D341Med (cell line): Measurements from ENCODE around the gene RBM42.

Experiments used
- DNase-seq: peaks from one replicate; pipeline ENCODE4 v3.0.0; 2012; ENCODE audit warnings: low spot score

RBM42 gene

GRCh38 chr19:35621708-35622107 lies 7.1 kb upstream of the RBM42 start:
- DNase-seq = no peak

GRCh38 chr19:35622750-35623149 lies 6.1 kb upstream of the RBM42 start:
- no peak for DNase-seq

GRCh38 chr19:35623327-35624010 lies 5.4 kb upstream of the RBM42 start:
- no peak for DNase-seq

DNA sequence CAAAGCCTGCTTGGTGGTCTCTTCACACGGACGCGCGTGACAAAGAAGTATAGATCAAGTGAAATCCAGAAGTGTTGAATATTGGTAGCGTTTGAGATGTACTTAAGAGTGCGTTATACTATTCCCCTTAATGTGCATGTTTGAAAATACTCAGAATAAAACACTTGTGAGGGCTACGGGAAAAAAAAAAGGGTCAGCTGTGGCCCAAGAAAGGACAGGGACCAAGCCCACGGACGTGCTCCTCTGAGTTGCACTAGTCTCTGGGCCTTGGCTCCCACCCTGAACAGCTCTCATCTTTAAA lies 622 bp upstream of the RBM42 start:
- no peak for DNase-seq

DNA sequence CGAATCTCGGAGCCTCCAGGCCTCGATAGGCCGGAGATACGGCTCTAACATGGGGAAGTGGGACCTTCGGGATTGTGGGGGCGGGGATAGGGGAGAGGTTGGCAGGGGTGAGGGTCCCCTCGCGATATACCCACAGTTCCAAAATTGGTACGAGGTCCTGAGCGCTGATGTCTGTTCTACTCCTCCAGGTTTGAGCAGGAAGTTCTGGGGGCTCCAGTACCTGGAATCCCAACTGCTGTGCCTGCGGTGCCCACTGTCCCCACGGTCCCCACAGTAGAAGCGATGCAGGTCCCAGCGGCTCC lies 447 bp downstream of the RBM42 start:
- no peak for DNase-seq

GRCh38 chr19:35633727-35634440 lies 5.0 kb downstream of the RBM42 start:
- DNase-seq = no peak

DNA sequence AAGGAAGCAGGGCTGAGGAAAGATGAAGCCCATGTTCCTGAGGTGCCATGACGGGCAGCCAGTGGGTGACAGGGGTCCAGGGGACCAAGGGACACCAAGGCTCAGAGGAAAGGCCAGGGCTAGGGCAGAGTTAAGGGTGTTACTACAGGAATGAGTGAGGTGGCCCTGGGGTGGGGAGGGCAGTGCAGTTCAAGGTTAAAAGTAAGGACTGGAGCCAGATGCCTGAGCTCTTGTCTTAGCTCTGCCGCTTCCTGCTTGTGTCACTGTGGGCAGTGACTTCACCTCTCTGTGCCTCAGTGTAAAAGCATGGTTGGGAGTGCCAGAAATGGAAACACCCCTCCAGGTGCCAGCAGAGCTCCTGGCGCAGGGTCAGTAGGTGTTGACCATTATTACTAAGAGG lies 7.8 kb downstream of the RBM42 start:
- no peak for DNase-seq

DNA sequence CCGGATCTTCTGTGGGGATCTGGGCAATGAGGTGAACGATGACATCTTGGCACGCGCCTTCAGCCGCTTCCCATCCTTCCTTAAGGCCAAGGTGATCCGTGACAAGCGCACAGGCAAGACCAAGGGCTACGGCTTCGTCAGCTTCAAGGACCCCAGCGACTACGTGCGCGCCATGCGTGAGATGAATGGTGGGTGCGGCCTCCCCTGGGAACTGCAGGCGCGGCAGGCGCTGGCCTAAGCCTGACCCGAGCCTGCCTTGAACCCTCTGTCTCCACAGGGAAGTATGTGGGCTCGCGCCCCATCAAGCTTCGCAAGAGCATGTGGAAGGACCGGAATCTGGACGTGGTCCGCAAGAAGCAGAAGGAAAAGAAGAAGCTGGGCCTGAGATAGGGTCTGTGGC lies 8.3 kb downstream of the RBM42 start:
- no peak for DNase-seq

GRCh38 chr19:35639321-35639639 lies 10.4 kb downstream of the RBM42 start:
- DNase-seq = no peak

DNA sequence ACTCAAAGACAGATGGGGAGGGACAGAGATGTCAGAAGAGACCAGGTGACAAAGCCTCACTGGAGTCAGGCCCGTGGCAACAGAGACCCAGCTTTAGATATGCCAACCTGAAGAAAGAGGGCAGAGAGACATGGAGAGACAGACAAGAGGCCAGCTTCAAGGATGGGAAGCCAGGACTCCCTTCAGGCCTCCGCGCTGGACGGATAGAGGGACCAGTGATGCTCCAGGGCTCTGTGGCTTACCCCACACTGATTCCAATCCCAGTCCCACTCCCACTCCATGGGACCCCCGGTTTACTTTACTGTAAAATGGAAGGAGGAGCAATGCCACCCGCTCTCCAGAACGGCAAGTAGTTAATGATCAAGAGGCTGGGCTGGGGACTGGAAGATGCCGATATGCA lies 11.0 kb downstream of the RBM42 start:
- no peak for DNase-seq

GRCh38 chr19:35641515-35642151 lies 12.8 kb downstream of the RBM42 start, which contains the start of gene ETV2:
Gene ETV2 (plus strand): TSS chr19:35641745. CDS start chr19:35642461, 716 bp downstream.
- DNase-seq = no peak

GRCh38 chr19:35642312-35642711 lies 13.5 kb downstream of the RBM42 start:
- no peak for DNase-seq

DNA sequence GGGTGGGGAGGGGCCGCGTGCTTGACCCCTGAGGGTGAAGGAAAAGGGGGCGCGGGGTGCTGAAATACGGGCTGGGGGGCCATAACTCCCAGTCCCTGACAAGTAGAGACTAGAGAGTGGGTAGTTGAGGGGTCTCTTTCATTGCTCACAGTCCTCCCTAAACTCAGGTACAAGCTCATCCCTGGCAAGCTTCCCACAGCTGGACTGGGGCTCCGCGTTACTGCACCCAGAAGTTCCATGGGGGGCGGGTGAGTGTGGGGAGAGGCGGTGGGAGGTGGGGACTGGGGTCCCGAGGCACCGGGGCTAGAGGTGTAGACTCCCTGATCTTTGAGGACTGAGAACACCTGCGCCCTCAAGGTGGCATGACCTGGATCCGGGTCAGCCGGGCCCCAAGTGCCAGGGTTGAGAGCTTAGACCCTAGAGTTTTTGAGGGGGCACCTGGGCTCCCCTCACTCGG lies 14.0 kb downstream of the RBM42 start:
- DNase-seq = no peak

GRCh38 chr19:35643255-35644205 lies 14.7 kb downstream of the RBM42 start:
- peak; percentile 93 for DNase-seq

DNA sequence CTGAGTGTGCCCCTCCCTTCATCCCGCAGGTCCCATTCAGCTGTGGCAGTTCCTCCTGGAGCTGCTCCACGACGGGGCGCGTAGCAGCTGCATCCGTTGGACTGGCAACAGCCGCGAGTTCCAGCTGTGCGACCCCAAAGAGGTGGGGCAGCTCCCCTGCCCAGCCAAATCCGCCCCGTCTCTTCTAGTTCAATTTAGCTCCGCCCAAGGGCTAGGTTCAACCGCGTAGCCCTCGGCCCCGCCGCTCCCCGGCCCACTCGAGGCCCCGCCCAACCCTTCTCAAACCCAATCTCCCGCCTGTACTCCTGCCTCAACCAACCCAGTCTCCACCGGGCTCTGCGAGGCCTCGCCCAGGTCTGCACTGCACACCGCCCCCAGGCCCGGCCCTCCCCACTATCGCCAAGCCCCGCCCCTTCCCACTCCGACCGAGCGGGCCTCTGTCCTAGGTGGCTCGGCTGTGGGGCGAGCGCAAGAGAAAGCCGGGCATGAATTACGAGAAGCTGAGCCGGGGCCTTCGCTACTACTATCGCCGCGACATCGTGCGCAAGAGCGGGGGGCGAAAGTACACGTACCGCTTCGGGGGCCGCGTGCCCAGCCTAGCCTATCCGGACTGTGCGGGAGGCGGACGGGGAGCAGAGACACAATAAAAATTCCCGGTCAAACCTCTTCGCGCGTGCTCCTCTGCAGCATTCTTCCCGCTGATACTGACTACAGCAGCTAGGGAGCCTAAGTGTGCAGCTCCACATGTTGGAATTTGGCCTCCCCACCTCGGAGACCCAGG lies 15.6 kb downstream of the RBM42 start:
- peak; percentile 93 for DNase-seq

DNA sequence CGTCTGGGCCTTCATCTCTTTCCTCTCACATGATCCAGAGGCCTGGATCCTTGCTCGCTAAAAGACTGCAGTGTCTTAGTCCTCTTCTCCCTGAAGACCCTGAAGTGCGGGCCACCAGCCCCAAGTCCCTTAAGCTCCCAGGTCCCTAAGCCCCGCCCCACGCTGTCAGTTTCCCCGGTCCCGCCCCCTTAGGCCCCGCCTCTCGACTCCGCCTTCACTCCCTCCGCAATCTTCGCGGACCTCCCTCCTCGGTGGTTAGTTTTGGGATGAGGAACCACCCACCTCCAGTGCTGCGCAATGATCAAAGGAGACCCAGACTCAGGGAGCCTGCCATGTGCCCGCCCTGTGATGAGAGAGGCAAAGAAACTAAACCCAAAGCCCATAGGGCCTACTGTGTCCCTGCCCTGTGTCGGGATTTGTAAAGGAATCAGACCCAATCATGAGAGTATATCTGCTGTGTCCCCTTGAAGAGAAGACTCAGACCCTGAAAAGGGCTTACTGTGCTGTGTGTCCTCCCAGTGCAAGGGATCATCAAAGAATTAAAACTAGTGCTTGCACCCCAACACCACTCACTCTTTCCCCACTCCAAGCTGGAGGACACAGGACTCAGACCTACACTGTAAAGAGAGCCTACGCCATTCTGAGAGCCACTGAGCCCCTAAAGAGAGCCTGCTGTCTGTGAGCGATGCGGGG lies 16.3 kb downstream of the RBM42 start:
- DNase-seq = peak; percentile 79

DNA sequence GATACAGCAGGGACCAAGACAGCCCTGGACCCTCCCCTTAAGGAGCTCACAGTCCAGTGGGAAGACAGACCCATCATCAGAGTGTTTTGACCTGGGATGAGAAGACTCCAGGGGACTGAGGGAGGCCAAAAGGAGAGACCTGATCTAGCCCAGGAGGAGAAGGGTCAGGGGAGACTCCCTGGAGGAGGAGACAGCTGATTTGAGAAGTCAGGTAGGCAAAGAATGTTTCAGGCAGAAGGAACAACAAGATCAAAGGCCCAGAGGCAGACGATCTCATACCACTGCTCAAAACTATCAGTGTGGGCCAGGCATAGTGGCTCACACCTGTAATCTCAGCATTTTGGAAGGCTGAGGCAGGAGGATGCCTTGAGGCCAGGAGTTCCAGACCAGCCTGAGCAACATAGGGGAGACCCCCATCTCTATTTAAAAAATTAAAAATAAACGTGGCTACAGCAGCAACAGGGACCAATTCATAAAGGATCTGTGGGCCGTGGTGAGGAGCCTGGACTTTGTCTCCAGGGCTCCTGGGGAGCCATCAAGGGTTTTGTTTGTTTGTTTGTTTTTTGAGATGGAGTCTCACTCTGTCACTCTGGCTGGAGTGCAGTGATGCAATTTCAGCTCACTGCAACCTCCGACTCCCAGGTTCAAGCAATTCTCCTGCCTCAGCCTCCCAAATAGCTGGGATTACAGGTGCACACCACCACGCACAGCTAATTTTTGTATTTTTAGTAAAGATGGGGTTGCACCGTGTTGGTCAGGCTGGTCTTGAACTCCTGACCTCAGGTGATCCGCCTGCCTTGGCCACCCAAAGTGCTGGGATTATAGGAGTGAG lies 17.1 kb downstream of the RBM42 start:
- DNase-seq = no peak

GRCh38 chr19:35648017-35648961 lies 19.5 kb downstream of the RBM42 start, which contains the start of gene COX6B1:
Gene COX6B1 (plus strand): TSS chr19:35648323. CDS start chr19:35651244, 2,921 bp downstream.
- DNase-seq = peak; percentile 92

GRCh38 chr19:35650581-35650980 lies 21.7 kb downstream of the RBM42 start:
- no peak for DNase-seq
